G401.6 (cell line): ENCODE data around the gene SLC46A2.

Source experiments
- FAIRE-seq: peaks from 2 replicates; lab custom pipeline; 2012; peaks lifted over from hg19 to GRCh38; lab: Jason Lieb, UNC

SLC46A2 gene

GRCh38 chr9:112885324-112885723 lies 5.4 kb downstream of the SLC46A2 start:
- FAIRE-seq, result no peak

GRCh38 chr9:112884721-112885120 lies 6.0 kb downstream of the SLC46A2 start:
- FAIRE-seq, result no peak

GRCh38 chr9:112884101-112884500 lies 6.6 kb downstream of the SLC46A2 start:
- no peak for FAIRE-seq

GRCh38 chr9:112881331-112881730 lies 9.3 kb downstream of the SLC46A2 start:
- no peak for FAIRE-seq

- FAIRE-seq, result no peak
Observed at GRCh38 chr9:112880650-112881049, 10.0 kb downstream of the SLC46A2 start.

- FAIRE-seq, result no peak
Observed at GRCh38 chr9:112878752-112879151, 11.9 kb downstream of the SLC46A2 start.

GRCh38 chr9:112873773-112874405 lies 16.8 kb downstream of the SLC46A2 start:
- no peak for FAIRE-seq

GRCh38 chr9:112872019-112872418 lies 18.7 kb downstream of the SLC46A2 start:
- FAIRE-seq, result no peak

GRCh38 chr9:112870556-112870955 lies 20.1 kb downstream of the SLC46A2 start:
- FAIRE-seq, result no peak

GRCh38 chr9:112869917-112870316 lies 20.8 kb downstream of the SLC46A2 start:
- FAIRE-seq, result no peak

- FAIRE-seq, result no peak
Observed at GRCh38 chr9:112869041-112869529, 21.6 kb downstream of the SLC46A2 start.

GRCh38 chr9:112868461-112868860 lies 22.2 kb downstream of the SLC46A2 start:
- no peak for FAIRE-seq

- FAIRE-seq, result peak; percentile 94
Observed at GRCh38 chr9:112867275-112867991, 23.2 kb downstream of the SLC46A2 start.

- no peak for FAIRE-seq
Observed at GRCh38 chr9:112866662-112867274, 23.9 kb downstream of the SLC46A2 start.

GRCh38 chr9:112864982-112865381 lies 25.7 kb downstream of the SLC46A2 start:
- no peak for FAIRE-seq

- no peak for FAIRE-seq
Observed at GRCh38 chr9:112864403-112864802, 26.3 kb downstream of the SLC46A2 start.

GRCh38 chr9:112863746-112864145 lies 26.9 kb downstream of the SLC46A2 start:
- no peak for FAIRE-seq

- no peak for FAIRE-seq
Observed at GRCh38 chr9:112863214-112863613, 27.5 kb downstream of the SLC46A2 start.

- no peak for FAIRE-seq
Observed at GRCh38 chr9:112861638-112862555, 28.8 kb downstream of the SLC46A2 start.

GRCh38 chr9:112861155-112861554 lies 29.5 kb downstream of the SLC46A2 start:
- FAIRE-seq, result no peak

GRCh38 chr9:112860451-112860850 lies 30.2 kb downstream of the SLC46A2 start:
- no peak for FAIRE-seq

- FAIRE-seq, result no peak
Observed at GRCh38 chr9:112858625-112859147, 32.0 kb downstream of the SLC46A2 start.
